HUES48 (cell line): ENCODE results near the gene MDH2.
"Not testable (repeated sequence)": the region's sequence is repeated elsewhere in the genome, so short reads cannot be mapped to it uniquely, and the experiment has no call there.

Experiments
- H3K27ac ChIP-seq: one replicate; pipeline ENCODE4 v1.7.0; 2013; ENCODE audit warnings: low read depth, low read length, inconsistent platforms
- H3K27me3 ChIP-seq: 2 replicates; pipeline ENCODE4 v1.6.1; 2013; ENCODE audit warnings: mild to moderate bottlenecking, low read length; ENCODE audit not compliant: control insufficient read depth, insufficient read depth
- H3K36me3 ChIP-seq: 2 replicates; pipeline ENCODE4 v1.6.1; 2013; ENCODE audit warnings: low read length; ENCODE audit not compliant: control insufficient read depth, insufficient read depth
- H3K4me1 ChIP-seq: 2 replicates; pipeline ENCODE4 v1.6.1; 2013; ENCODE audit warnings: mild to moderate bottlenecking, low read length; ENCODE audit not compliant: control insufficient read depth, insufficient read depth
- H3K4me3 ChIP-seq: 2 replicates; pipeline ENCODE4 v1.5.1; 2013; ENCODE audit warnings: mild to moderate bottlenecking, low read depth, low read length
- H3K9ac ChIP-seq: 2 replicates; pipeline ENCODE4 v1.6.1; 2013; ENCODE audit warnings: mild to moderate bottlenecking, low read depth, low read length, moderate library complexity
- H3K9me3 ChIP-seq: 2 replicates; pipeline ENCODE4 v1.6.1; 2013; ENCODE audit warnings: low read length; ENCODE audit not compliant: control insufficient read depth, insufficient read depth

Gene MDH2

GRCh38 chr7:76093531-76093930 lies 45.6 kb downstream of the MDH2 start:
- not testable (repeated sequence) for H3K9me3 ChIP-seq, H3K9ac ChIP-seq, H3K27ac ChIP-seq, H3K4me3 ChIP-seq, H3K27me3 ChIP-seq, H3K36me3 ChIP-seq, H3K4me1 ChIP-seq

- not testable (repeated sequence) for H3K36me3 ChIP-seq, H3K9ac ChIP-seq, H3K4me1 ChIP-seq, H3K27me3 ChIP-seq, H3K4me3 ChIP-seq, H3K9me3 ChIP-seq, H3K27ac ChIP-seq
Observed at GRCh38 chr7:76094326-76094725, 46.4 kb downstream of the MDH2 start.

- H3K27ac ChIP-seq: no peak overlapping the region
- no peaks in the 10 kb centered on the region for H3K9me3 ChIP-seq
- H3K9ac ChIP-seq: no peak overlapping the region
- no peaks in the 10 kb centered on the region for H3K27me3 ChIP-seq
- H3K4me1 ChIP-seq: no peaks in the 10 kb centered on the region
- H3K4me3 ChIP-seq: no peak overlapping the region
- no peaks in the 10 kb centered on the region for H3K36me3 ChIP-seq
Observed at GRCh38 chr7:76095908-76096307, 48.0 kb downstream of the MDH2 start.

- H3K9me3 ChIP-seq, H3K27me3 ChIP-seq, H3K27ac ChIP-seq, H3K36me3 ChIP-seq, H3K4me1 ChIP-seq, H3K9ac ChIP-seq, H3K4me3 ChIP-seq: not testable (repeated sequence)
Observed at GRCh38 chr7:76101693-76102437, 54.0 kb downstream of the MDH2 start.

- H3K36me3 ChIP-seq, H3K4me3 ChIP-seq, H3K27me3 ChIP-seq, H3K27ac ChIP-seq, H3K9ac ChIP-seq, H3K9me3 ChIP-seq, H3K4me1 ChIP-seq: not testable (repeated sequence)
Observed at GRCh38 chr7:76103788-76104187, 55.9 kb downstream of the MDH2 start.

- not testable (repeated sequence) for H3K27ac ChIP-seq, H3K9ac ChIP-seq, H3K4me3 ChIP-seq, H3K4me1 ChIP-seq, H3K27me3 ChIP-seq, H3K9me3 ChIP-seq, H3K36me3 ChIP-seq
Observed at GRCh38 chr7:76106130-76106529, 58.2 kb downstream of the MDH2 start.

- Histone ChIP-seq H3K4me3 (no peak overlapping the region), H3K36me3 (no peaks in the 10 kb centered on the region), H3K9me3 (no peaks in the 10 kb centered on the region), H3K9ac (no peak overlapping the region), H3K27me3 (no peaks in the 10 kb centered on the region), H3K27ac (no peak overlapping the region), H3K4me1 (no peaks in the 10 kb centered on the region)
Observed at GRCh38 chr7:76106893-76107292, 59.0 kb downstream of the MDH2 start.

- Histone ChIP-seq H3K4me3 (no peak overlapping the region), H3K9me3 (no peaks in the 10 kb centered on the region), H3K4me1 (0 out of 2 replicates have a peak, but pooled peaks cover 5% of the 10 kb centered on the region), H3K9ac (no peak overlapping the region), H3K36me3 (no peaks in the 10 kb centered on the region), H3K27ac (no peak overlapping the region), H3K27me3 (no peaks in the 10 kb centered on the region)
Observed at GRCh38 chr7:76108540-76109233, 60.8 kb downstream of the MDH2 start.

GRCh38 chr7:76113042-76113630 lies 65.2 kb downstream of the MDH2 start:
- not testable (repeated sequence) for H3K36me3 ChIP-seq, H3K4me3 ChIP-seq, H3K27me3 ChIP-seq

GRCh38 chr7:76114742-76115141 lies 66.8 kb downstream of the MDH2 start:
- not testable (repeated sequence) for H3K9ac ChIP-seq, H3K4me3 ChIP-seq, H3K4me1 ChIP-seq, H3K36me3 ChIP-seq, H3K9me3 ChIP-seq, H3K27ac ChIP-seq, H3K27me3 ChIP-seq

More at GRCh38 chr7:76113042-76113630, 65.2 kb downstream of the MDH2 start:
- H3K9me3 ChIP-seq, H3K9ac ChIP-seq, H3K4me1 ChIP-seq, H3K27ac ChIP-seq: not testable (repeated sequence)
